ENCODE results near the gene EMC8. TPM values are rescaled to one million over a fixed set of nuclear protein-coding genes. Genes with fewer than 3 reads are reported as not detected.

Gene EMC8
- polyA plus RNA-seq, 1 of the 3 experiments (the other 2 are of a cell fraction), result 45.9 TPM

DNA sequence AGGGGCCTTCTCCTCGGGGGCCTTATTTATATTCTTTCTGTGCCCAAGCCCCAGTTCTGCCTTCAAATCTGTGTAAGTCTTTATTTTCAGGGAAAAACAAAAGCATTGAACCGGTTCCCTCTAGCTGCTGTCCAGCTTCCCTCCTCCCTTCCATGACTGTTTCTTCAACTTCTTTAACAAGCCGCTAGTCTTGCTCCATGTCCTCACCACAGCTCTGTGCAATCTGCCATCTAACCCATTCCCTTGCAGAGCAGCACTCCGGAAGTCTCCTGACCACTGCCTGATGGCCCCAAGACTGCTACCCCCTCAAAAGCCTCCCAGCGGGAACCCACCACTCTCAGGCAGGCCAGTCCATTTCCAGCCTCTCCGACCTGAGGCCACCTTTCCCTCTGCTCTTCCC, 16.9 kb downstream of the EMC8 start:
- H3K4me2 ChIP-seq, result no peak overlapping the region
- H3K9ac ChIP-seq, result no peak overlapping the region
- H3K27ac ChIP-seq (ENCODE audit: low read depth in 2 of 2, low read length in 1 of 2), result no peak overlapping the region
- POLR2A ChIA-PET, result no interaction called here
- H4K20me1 ChIP-seq (ENCODE audit: insufficient read depth), result peaks cover 22% of the 10 kb centered on the region; the same call in 1 of the 2 replicates
- no peaks in the 10 kb centered on the region for H3K4me1 ChIP-seq (ENCODE audit: control insufficient read depth in 1 of 2, insufficient read depth in 2 of 2, low read depth in 1 of 2, low read length in 1 of 2)
- 97% methylated on average over 6 of the region's 6 CpGs for WGBS (ENCODE audit: low lambda C conversion rate)
- DNase-seq, result no peak
- no peaks in the 10 kb centered on the region for H3K27me3 ChIP-seq (ENCODE audit: insufficient read depth)
- peaks cover 25% of the 10 kb centered on the region; the same call in 1 of the 2 replicates for H3K79me2 ChIP-seq (ENCODE audit: insufficient read depth)
- H3K36me3 ChIP-seq (replicated peaks in 1 of 2; ENCODE audit: control insufficient read depth in 1 of 2, insufficient read depth in 2 of 2, low read length in 1 of 2), result peaks cover 24 to 53% of the 10 kb centered on the region in 2 experiments
- no peaks in the 10 kb centered on the region for H3K9me2 ChIP-seq
- TF ChIP-seq GABPA (IDR thresholded peaks at IDR 0.05; ENCODE audit: low read depth) (no peak), EP300 (IDR thresholded peaks at IDR 0.05; ENCODE audit: borderline replicate concordance in 1 of 2, low read depth in 1 of 2, low read length in 1 of 2) (no peak), RFX5 (IDR thresholded peaks at IDR 0.05; ENCODE audit: low read length) (no peak), TEAD4 (IDR thresholded peaks at IDR 0.05; ENCODE audit: borderline replicate concordance, insufficient read depth) (no peak), SIN3A (IDR thresholded peaks at IDR 0.05; ENCODE audit: borderline replicate concordance, low read depth, low read length) (no peak), JUND (IDR thresholded peaks at IDR 0.05) (no peak)
- TF ChIP-seq, protein P1, sequence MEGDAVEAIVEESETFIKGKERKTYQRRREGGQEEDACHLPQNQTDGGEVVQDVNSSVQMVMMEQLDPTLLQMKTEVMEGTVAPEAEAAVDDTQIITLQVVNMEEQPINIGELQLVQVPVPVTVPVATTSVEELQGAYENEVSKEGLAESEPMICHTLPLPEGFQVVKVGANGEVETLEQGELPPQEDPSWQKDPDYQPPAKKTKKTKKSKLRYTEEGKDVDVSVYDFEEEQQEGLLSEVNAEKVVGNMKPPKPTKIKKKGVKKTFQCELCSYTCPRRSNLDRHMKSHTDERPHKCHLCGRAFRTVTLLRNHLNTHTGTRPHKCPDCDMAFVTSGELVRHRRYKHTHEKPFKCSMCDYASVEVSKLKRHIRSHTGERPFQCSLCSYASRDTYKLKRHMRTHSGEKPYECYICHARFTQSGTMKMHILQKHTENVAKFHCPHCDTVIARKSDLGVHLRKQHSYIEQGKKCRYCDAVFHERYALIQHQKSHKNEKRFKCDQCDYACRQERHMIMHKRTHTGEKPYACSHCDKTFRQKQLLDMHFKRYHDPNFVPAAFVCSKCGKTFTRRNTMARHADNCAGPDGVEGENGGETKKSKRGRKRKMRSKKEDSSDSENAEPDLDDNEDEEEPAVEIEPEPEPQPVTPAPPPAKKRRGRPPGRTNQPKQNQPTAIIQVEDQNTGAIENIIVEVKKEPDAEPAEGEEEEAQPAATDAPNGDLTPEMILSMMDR (IDR thresholded peaks at IDR 0.05), result no peak
- CTCF ChIA-PET, result no interaction called here
- no peak overlapping the region for H2AFZ ChIP-seq (ENCODE audit: low read depth)
- H3K4me3 ChIP-seq (ENCODE audit: low read depth in 2 of 2, low read length in 1 of 2), result no peak overlapping the region
- H3K9me3 ChIP-seq, result no peaks in the 10 kb centered on the region
- H3F3A ChIP-seq (replicated peaks; ENCODE audit: insufficient read depth), result peaks cover 14% of the 10 kb centered on the region

DNA sequence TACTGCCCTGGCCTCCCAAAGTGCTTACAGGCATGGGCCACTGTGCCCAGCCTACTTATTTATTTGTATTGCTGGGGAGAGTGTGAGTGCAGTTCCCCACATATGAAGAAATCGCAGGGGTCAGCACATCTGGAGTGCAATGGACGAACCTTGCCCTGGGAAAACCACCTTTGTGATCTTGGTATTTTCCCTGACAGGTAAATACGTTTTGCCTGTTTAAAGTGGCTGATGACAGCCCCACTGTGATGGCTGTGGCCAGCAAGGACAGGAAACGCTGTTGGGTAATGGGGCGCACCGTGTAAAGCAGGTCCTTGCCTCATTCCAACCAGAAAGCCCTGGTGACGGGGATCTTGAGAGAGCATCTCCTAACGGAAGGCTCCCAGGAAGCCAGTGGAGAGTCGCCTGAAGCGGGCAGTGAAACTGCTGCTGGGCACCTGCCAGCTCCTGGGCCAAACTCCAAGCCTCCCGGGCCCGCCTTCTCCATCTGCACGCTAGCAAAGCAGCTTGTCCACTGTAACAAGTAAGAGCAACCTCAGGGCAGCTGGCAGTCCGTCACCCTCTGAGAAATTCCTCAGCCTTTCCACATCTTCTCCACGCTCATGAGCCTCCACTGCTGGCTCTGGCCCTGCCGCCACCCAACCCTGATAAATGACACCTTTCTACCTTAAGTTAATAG, 17.5 kb downstream of the EMC8 start:
- Histone ChIP-seq H3K9ac (no peak overlapping the region), H3K9me3 (no peaks in the 10 kb centered on the region), H3K27me3 (ENCODE audit: insufficient read depth) (no peaks in the 10 kb centered on the region), H3K4me3 (ENCODE audit: low read depth in 2 of 2, low read length in 1 of 2) (no peak overlapping the region), H2AFZ (ENCODE audit: low read depth) (no peak overlapping the region), H3F3A (replicated peaks; ENCODE audit: insufficient read depth) (peaks cover 20% of the 10 kb centered on the region), H4K20me1 (ENCODE audit: insufficient read depth) (peaks cover 21% of the 10 kb centered on the region; the same call in 1 of the 2 replicates), H3K4me1 (ENCODE audit: control insufficient read depth in 1 of 2, insufficient read depth in 2 of 2, low read depth in 1 of 2, low read length in 1 of 2) (no peaks in the 10 kb centered on the region), H3K79me2 (ENCODE audit: insufficient read depth) (peaks cover 19% of the 10 kb centered on the region; the same call in 1 of the 2 replicates), H3K4me2 (no peak overlapping the region), H3K9me2 (no peaks in the 10 kb centered on the region), H3K27ac (ENCODE audit: low read depth in 2 of 2, low read length in 1 of 2) (no peak overlapping the region), H3K36me3 (replicated peaks in 1 of 2; ENCODE audit: control insufficient read depth in 1 of 2, insufficient read depth in 2 of 2, low read length in 1 of 2) (peaks cover 21 to 49% of the 10 kb centered on the region in 2 experiments)
- 86% methylated on average over 12 of the region's 16 CpGs for WGBS (ENCODE audit: low lambda C conversion rate)
- DNase-seq, result no peak
- ChIA-PET CTCF (no interaction called here), POLR2A (no interaction called here)
- TF ChIP-seq GATA2 (CRISPR knock-in tag; IDR thresholded peaks at IDR 0.05) (no peak), TEAD4 (IDR thresholded peaks at IDR 0.05; ENCODE audit: borderline replicate concordance, insufficient read depth) (no peak), MXI1 (IDR thresholded peaks at IDR 0.05; ENCODE audit: low read depth, low read length) (no peak), POLR2AphosphoS5 (IDR thresholded peaks at IDR 0.05; ENCODE audit: low read depth, low read length) (no peak), FOSL2 (IDR thresholded peaks at IDR 0.05; ENCODE audit: borderline replicate concordance, low read depth) (no peak), JUND (IDR thresholded peaks at IDR 0.05) (no peak), CHD2 (IDR thresholded peaks at IDR 0.05; ENCODE audit: low read length, partially characterized antibody) (no peak), SMC3 (IDR thresholded peaks at IDR 0.05; ENCODE audit: low read depth, low read length) (no peak), YY1 (IDR thresholded peaks at IDR 0.05; ENCODE audit: low read depth) (no peak), TAF1 (IDR thresholded peaks at IDR 0.05; ENCODE audit: borderline replicate concordance, low read depth, low read length) (no peak)
- TF ChIP-seq, protein P2, sequence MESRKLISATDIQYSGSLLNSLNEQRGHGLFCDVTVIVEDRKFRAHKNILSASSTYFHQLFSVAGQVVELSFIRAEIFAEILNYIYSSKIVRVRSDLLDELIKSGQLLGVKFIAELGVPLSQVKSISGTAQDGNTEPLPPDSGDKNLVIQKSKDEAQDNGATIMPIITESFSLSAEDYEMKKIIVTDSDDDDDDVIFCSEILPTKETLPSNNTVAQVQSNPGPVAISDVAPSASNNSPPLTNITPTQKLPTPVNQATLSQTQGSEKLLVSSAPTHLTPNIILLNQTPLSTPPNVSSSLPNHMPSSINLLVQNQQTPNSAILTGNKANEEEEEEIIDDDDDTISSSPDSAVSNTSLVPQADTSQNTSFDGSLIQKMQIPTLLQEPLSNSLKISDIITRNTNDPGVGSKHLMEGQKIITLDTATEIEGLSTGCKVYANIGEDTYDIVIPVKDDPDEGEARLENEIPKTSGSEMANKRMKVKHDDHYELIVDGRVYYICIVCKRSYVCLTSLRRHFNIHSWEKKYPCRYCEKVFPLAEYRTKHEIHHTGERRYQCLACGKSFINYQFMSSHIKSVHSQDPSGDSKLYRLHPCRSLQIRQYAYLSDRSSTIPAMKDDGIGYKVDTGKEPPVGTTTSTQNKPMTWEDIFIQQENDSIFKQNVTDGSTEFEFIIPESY (IDR thresholded peaks at IDR 0.05; ENCODE audit: borderline replicate concordance, low read depth), result no peak
- TF ChIP-seq, protein P3, sequence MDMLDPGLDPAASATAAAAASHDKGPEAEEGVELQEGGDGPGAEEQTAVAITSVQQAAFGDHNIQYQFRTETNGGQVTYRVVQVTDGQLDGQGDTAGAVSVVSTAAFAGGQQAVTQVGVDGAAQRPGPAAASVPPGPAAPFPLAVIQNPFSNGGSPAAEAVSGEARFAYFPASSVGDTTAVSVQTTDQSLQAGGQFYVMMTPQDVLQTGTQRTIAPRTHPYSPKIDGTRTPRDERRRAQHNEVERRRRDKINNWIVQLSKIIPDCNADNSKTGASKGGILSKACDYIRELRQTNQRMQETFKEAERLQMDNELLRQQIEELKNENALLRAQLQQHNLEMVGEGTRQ (IDR thresholded peaks at IDR 0.05; ENCODE audit: borderline replicate concordance, low read depth, low read length), result no peak
